ENCODE measurements around the gene CMAS.

DNA sequence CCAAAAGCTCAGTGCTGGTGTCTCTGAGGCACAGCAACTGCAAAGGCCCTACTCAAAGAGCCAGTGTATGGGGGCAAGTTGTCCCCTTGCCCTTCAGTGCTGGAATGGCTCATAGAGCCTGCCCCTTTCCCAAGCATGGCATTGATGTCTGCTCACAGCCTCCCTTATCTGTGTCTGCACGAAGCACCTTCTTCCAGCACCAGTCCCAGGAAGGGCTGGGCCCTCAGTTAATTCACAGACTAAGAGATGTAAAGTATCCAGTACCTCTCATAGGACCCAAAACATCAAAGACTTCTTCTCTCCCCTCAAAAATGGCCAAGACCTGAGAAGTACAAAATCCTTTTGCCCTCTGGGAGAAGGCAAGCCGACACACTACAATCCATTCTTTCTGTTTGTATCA is 1.6 kb upstream of the CMAS start:
- TF ChIP-seq, protein P1, sequence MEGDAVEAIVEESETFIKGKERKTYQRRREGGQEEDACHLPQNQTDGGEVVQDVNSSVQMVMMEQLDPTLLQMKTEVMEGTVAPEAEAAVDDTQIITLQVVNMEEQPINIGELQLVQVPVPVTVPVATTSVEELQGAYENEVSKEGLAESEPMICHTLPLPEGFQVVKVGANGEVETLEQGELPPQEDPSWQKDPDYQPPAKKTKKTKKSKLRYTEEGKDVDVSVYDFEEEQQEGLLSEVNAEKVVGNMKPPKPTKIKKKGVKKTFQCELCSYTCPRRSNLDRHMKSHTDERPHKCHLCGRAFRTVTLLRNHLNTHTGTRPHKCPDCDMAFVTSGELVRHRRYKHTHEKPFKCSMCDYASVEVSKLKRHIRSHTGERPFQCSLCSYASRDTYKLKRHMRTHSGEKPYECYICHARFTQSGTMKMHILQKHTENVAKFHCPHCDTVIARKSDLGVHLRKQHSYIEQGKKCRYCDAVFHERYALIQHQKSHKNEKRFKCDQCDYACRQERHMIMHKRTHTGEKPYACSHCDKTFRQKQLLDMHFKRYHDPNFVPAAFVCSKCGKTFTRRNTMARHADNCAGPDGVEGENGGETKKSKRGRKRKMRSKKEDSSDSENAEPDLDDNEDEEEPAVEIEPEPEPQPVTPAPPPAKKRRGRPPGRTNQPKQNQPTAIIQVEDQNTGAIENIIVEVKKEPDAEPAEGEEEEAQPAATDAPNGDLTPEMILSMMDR (IDR thresholded peaks at IDR 0.05; ENCODE audit: borderline replicate concordance, extremely low read depth, low read length, poor library complexity, severe bottlenecking) = no peak
- no peak for TF ChIP-seq EZH2 (IDR thresholded peaks at IDR 0.05; ENCODE audit: borderline replicate concordance, low read depth, low read length, severe bottlenecking)
